Activated T-cell treated with anti-CD3 and anti-CD28 coated beads, Interleukin-2, amount 50 U/mL, for 48 hours (primary cell): ENCODE data around the gene SLC35G1.

Source experiments
- DNase-seq, 2 experiments: peaks; one replicate each; pipeline ENCODE4 v3.0.0-alpha.2; 2020

The SLC35G1 gene, protein sequence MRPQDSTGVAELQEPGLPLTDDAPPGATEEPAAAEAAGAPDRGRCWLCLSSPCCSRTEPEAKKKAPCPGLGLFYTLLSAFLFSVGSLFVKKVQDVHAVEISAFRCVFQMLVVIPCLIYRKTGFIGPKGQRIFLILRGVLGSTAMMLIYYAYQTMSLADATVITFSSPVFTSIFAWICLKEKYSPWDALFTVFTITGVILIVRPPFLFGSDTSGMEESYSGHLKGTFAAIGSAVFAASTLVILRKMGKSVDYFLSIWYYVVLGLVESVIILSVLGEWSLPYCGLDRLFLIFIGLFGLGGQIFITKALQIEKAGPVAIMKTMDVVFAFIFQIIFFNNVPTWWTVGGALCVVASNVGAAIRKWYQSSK

DNA sequence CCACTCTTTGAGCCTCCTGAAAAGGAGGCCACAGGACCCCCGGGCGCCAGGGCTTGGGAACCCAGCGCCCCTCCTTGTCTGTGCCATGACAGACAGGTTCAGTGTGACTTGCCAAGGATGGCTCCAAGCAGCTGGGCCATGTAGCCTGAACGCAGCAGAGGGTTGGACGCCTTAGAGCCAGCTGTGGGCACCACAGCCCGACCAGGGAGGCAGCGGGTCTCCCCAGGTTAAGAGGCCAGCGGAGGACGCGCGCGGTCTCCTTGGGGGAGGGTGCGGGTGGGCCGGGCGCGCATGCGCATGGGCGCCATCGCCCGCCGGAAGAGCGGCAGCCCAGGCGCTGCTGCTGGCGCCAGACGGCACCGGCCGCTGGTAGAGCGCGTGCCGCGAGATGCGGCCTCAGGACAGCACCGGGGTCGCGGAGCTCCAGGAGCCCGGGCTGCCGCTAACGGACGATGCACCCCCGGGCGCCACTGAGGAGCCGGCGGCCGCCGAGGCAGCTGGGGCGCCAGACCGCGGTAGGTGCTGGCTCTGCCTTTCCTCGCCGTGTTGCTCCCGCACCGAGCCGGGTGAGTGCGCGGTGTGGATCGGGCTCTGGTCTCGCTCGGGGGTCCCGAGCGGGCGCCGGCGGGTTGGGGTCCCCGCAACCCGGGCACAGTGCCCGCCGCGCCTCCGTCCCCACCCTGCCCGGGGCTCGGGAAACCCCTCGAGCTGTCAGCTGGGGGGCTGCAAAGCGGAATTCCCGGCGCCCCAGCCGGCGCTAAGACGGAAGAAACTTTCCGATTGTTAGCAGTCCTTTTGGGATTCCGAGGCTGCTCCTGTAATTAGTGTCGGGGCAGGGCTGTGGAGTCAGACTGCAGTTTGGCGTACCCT lies at the start of gene SLC35G1:
Gene SLC35G1 (plus strand): TSS at position 333 of the 870 bp plus-strand sequence. CDS start 56 bp downstream, at position 389.
- DNase-seq, result peak; percentile 83 to 85

DNA sequence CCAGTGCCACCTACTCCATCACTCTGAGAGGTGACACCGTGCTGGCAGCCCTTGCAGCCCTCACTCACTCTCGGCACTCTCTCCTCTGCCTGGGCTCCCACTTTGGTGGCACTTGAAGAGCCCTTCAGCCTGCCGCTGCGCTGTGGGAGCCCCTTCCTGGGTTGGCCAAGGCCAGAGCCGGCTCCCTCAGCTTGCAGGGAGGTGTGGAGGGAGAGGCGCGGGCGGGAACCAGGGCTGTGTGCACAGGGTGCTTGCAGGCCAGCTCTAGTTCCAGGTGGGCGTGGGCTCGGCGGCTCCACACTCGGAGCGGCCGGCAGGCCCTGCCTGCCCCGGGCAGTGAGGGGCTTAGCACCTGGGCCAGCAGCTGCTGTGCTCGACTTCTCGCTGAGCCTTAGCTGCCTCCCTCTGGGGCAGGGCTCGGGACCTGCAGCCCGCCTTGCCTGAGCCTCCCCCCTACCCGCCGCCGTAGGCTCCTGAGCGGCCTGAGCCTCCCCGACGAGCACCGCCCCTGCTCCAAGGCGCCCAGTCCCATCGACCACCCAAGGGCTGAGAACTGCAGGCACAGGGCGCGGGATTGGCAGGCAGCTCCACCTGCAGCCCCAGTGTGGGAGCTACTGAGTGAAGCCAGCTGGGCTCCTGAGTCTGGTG lies 48.7 kb upstream of the SLC35G1 start:
- DNase-seq, result no peak

DNA sequence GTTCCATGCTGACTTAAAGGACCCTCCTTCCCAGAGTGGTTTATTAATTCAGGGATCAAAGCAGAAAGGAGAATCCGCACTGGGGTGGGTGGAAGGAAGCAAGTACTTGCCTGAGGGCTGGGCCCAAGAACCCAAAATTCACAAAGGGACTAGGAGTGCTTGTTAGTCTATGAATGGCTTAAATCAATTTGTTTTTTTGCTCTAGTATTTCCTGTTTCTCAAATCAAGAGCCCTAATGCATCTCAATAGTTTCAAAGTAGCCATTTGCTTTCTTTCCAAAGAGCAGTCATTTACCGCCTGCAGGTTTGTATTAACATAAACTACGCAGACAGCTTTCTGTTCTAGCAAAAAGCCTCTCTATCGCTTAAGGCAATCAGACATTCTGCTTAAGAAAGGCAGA lies 44.2 kb upstream of the SLC35G1 start:
- DNase-seq, result no peak

DNA sequence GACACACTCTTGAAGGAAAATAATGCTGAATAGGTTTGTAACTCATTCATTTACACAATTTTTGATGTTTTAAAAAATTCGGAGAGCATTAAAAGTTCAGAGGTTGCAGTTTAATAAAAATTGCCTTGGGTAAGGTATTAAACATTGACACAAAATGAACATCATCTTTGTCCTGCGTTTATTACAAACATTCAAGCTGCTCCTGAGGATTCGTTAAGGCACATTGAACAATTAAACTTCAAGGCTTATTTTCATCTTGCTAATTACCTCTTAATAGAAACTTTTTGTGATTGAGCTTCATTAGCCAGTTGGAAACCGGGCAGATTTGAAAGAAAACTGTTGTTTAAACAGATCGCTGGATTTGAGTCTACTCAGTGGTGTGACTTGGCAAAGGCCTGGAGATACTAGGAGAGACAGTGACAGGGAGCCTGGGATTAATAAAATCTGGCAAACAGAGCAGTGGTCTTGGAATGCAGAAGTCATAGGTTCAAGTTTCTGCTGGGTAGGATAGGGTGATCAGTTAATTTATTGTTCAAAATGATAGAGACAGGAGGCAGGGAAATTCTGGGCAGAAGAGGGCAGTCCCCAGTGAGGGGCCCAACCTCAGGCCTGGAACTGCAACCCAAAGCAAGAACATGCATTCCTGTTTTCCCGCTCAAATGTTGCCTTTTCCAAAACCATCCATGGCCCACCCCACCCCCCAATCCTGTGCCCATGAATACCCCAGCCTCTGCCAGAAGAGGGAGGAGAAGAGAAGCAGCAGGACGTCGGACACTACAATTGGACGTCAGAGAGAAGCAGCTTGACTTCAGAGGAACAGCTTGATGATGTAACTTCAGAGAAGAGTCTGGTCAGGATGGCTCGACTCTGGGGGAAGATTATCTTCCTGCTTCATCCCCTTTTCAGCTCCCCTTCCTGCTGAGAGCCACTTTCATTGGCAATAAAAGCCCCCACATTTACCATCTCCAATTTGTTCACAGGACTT lies 43.5 kb upstream of the SLC35G1 start:
- no peak for DNase-seq

DNA sequence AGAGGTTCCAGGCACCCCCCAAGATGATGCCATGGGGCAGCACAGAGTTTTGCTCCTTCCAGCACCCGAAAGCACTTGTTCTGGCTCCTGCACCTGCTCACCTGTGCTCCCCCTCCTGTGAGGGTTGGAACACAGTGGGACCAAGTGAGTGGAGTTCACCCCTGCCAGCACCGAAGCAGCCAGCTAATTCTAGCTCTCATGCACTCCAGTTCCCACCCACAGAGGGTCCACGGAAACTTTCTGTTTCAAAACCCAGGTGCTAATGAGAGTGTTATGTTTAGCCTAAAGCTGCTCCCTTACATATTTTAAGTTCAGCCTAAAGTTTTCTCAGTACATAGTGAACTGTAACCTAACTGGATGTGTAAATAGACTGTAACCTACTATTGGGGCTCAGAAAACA lies 42.6 kb upstream of the SLC35G1 start:
- DNase-seq, result no peak

DNA sequence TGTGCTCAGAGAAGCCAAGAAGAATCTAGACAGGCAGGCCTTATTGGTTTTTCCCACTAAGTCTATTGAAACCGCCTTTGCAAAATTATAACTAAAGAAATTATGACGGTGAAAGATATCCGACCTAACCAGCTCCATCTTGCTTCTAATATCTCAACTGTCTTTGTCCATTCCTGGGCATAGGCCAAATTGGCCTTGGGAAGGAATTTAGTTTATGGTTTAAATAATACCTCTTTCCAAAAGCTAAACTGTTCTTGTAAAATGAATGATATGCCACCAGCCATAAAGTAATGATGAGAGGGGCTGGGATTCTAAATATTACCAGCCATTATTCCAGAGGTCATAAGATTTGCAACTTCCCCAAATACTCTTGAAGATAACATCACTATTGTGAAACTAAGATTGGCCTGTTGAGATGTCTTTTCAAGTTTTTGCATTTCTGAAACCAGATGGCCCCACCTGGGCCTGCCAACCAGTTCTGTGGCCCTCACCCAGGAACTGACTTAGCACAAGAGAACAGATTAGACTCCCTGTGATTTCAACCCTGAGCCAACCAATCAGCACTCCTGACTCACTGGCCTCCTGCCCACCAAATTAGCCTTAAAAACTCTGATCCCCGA lies 41.2 kb upstream of the SLC35G1 start:
- no peak for DNase-seq

DNA sequence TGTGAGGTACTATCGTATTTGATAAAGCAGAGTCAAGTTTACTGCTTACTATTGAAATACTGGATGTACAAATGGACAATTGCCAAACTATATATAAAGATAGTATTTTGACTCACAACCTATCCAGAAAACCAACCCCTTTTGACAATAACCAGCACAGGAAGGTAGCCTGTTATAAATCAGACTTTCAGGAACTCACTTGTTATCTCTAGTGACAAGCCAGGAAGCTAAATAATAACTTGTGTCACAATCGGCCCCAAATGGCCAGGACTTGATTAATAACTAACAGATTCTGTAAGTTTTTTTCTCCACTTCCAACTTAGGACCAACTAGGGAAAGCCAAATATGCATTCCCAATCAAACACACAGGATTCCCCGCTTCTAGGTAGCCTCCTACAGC lies 38.8 kb upstream of the SLC35G1 start:
- DNase-seq, result no peak

DNA sequence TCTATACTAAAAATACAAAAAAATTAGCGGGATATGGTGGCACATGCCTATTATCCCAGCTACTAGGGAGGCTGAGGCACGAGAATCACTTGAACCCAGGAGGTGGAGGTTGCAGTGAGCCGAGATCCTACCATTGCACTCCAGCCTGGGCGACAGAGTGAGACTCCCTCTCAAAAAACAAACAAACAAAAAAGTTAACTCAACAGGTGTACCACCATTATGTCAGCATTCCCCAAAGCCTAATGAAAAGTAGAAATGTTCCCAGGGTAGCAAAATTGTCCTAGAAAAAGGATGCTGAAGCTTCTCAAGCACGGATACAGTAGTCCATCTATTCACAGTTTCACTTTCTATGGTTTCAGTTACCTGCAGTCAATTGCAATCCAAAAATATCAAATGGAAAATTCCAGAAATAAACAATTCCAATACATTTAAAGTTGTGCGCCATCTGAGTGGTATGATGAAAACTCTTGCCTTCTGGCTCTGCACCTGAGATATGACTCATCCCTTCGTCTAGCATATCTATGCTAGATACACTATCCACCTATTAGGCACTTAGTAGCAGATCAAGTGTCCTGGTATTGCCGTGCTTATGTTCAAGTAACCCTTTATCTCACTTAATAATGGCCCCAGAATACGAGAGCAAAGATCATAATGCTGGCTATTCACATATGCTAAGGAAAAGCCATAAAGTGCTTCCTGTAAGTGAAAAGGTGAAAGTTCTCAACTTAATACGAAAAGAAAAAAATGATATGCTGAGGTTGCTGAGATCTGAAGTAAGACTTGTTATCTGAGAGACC lies 37.2 kb upstream of the SLC35G1 start:
- DNase-seq, result no peak

DNA sequence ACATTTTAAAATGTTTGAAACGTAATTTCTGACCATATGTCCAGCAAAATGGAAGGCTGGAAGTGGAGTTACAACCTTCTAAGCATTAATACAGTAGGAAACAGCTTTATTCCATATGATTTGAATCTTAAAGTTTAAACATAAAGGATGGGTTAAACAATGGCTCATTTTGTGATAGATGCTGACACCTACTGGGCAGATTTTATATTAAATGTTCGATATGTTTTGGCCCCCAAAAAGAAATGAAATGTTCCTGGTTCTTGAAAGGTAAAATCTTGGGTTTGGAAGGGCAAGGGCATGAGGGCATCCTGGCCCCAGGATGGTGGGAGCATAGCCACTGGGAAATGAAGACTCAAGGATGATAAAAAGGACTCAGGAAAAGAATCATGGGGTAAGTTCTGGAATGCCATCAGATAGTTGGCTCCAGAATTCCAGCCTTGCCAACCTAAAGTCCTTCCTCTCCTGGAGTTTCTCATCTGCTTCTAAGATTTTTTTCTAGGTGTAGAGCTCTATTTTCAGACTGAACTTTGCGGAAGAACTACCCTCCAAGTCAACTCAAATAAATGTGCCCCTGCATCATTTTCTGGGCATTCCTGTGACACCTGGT lies 34.6 kb upstream of the SLC35G1 start:
- DNase-seq, result no peak

DNA sequence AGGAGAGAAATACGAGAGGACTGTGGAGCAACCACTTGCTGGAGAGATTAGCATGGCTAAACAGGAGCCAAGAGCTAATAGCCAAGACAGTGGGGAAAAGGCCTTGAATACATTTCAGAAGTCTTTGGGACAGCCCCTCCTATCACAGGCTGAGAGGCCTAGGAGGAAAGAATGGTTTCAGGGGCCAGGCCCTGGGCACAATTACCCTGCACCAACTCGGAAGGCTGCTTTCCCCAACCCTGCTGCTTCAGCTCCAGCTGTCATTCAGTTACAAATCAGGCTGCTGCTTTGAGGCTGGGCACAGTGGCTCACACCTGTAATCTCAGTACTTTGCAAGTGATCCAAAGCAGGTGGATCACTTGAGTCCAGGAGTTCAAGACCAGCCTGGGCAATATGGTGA lies 32.0 kb upstream of the SLC35G1 start:
- DNase-seq, result no peak

DNA sequence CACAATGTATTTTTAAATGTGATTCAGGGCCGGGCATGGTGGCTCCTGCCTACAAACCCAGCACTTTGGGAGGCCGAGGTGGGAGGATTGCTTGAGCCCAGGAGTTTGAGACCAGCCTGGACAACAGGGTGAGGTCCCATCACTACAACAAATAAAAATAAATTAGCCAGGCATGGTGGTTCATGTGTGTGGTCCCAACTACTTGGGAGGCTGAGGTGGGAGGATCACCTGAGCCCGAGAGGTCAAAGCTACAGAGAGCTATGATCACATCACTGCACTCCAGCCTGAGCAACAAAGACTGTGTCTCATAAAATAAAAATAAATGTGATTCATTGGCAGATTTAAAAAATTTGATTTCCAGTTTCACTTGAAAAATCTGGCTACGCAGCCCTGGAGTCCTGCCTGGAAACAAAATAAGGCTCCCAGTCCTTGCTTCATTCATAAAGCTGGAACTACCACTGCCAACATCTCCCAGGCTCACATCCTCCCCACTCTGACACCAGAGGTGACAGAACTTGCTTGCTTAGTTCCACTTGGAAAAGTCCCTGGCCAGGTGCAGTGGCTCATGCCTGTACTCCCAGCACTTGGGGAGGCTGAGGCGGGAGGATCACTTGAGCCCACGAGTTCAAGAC lies 27.9 kb upstream of the SLC35G1 start:
- DNase-seq, result no peak

DNA sequence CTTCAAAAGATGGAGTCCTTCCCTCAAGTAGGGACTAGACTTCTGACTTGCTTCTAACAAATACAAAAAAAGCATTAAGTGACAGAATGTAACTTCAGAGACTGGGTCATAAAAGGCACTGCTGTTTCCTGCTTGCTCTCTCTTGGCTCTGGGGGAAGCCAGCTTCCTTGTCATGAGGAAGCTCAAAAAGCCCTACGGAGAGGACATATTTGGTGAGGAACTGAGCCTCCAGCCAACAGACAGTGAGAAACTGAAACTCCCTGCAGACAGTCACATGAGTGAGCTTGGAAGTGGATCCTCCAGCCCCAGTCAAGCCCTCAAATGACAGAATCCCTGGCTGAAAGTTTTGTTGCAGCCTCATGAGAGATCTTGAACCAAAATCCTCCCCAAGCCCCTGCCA lies 26.3 kb upstream of the SLC35G1 start:
- DNase-seq, result no peak

DNA sequence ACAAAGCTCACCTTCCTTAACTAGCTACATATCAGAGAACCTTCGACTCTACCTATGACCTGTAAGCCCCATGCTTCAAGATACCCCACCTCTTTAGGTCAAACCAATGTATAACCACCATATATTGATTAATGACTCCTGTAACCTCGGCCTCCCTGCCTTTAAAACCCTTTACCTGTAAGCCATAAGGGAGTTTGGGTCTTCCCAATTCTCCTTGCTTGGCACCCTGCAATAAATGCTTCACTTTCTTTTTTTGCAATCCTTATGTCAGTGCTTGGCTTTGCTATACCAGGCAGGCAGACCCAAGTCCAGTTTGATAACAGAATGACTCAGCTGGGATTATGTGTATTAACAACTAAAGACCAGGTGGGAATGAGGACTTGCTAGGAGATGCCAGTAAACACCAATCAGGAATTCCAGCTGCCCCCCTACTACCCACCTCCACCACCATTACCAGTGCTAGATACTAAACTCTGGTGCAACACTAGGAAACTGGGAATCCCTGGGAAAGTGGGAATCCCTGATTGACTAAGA lies 22.0 kb upstream of the SLC35G1 start:
- no peak for DNase-seq

DNA sequence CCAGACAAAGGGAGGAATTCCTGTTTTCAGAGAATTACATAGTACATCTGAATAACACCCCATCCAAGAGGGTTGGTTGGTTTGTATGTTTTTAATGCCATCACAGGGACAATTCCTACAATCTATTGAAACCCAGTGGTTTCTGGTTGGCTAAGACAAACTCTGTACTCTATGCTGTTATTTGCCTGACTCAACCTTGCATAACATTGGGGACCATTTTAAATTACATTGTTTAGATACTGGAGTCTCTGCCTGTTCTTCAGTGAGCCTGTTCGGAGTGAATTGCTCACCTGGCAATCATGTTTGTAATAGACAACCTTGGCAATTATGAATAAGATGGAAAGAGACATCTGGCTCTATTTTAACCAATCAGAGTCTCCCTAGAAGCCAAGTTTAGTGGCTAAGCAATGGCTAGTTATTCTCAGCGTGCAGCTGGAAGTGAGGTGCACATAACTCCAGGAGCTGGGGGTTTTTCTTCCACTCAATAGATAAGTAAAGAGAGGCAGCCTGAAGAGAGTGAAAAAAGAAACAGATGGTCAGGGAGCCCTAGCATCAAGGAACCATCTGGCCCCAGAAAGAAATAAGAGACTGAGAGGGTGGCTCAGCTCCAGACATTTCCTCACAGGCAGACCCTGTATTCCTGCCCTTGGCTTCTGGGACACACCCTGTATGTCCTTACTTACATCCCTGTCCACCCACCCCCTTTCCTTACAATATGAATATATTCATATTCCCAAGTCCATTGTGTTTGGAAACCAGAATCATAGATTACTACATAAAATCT lies 21.2 kb upstream of the SLC35G1 start:
- DNase-seq, result no peak

DNA sequence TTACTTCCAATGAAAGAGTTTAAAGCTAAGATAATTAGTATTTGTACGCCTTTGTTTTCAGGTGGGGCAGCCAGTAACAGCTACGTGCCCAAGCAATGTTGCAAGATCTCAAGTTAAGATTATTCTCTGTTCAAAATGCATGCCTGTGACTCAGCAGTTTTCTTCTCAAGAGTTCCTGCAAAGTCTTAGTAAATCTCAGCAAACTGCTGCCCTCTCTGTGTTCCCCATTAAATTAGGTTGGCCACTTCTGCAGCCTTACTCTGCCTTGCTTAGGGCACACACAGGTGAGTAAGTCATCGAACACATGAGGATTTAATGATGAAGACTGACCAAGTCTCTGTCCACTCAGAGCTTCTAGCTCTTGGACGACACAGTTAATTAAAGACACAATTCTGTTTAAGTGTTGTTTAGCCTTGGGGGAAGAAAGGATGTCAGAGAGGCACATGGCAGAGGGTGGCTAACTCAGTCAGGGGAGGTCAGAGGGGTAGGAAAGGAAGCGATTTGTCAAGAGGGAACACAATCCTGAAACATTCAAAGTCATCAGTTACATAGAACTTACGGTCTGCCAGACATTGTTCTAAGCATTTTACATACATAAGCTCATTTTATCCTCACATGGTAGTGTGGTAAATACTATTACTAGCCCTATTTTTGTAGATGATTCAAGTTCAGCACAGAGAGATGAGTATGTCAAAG lies 20.2 kb upstream of the SLC35G1 start:
- no peak for DNase-seq

DNA sequence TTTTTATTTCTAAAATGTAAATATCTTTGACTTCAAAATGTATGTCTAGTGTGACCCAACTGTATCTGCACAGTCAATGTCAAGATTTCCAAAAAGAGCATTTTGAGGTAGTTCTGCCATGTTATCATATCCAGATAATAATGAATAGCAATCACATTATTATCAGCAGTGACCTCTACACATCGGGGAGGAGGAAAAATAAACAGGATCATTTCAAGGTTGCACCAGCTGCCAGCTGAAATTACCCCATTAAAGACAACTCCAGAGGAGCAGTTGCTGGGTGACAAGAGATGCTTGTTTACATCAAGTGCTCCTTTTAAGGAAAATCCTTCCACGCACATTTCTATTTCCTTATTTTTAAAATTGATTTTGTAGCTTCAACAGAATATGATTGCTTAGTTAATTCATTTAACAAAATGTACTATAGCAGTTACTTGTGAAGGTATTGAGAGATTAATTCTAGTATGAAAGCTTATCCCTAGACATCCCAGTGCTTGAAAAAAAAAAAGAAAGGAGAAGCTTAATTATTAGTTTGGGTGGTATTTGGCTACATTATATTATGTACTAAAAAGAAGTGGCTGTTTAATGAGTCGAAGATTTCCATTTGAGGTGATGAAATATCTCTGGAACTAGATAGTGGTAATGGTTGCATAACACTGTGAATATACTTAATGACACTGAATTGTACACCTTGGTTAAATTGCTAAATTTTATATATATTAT lies 19.3 kb upstream of the SLC35G1 start:
- DNase-seq, result no peak

DNA sequence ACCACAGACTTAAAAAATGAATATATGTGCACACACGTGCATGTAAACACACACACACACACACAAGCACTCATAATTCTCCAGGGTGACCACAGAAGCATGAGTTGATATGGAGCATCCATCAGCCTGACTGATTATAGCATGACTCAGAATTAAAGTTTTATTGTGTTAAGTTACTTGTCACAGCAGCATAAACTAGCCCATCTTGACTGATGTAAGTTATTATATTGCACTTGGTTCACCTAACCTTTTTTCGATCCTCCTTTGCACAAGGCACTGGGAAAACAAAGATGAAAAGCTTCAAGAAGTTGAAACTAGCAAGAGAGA lies 18.8 kb upstream of the SLC35G1 start:
- no peak for DNase-seq

DNA sequence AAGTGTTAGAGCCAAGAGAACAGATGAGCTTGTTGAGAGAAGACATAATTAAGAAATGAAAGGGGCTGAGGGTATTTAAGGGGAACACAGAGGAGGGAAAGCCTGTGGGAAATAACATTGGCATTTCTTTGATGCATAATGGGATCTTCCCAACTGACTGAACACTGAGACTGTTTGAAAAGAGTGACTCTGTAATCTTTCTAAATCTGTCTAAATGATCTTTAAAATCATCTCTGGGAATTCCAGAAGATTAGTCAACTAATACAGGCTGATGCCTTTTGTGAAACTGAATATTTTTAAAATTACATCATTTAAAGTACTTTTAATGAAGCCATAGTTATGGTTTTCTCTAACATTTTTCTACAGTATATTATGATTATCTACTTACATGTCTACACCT lies 17.4 kb upstream of the SLC35G1 start:
- DNase-seq, result no peak
